ENCODE measurements around the gene CSGALNACT2.
A peak's percentile ranks its signal among the peaks of the same experiment; 100 is the strongest.

The CSGALNACT2 gene

DNA sequence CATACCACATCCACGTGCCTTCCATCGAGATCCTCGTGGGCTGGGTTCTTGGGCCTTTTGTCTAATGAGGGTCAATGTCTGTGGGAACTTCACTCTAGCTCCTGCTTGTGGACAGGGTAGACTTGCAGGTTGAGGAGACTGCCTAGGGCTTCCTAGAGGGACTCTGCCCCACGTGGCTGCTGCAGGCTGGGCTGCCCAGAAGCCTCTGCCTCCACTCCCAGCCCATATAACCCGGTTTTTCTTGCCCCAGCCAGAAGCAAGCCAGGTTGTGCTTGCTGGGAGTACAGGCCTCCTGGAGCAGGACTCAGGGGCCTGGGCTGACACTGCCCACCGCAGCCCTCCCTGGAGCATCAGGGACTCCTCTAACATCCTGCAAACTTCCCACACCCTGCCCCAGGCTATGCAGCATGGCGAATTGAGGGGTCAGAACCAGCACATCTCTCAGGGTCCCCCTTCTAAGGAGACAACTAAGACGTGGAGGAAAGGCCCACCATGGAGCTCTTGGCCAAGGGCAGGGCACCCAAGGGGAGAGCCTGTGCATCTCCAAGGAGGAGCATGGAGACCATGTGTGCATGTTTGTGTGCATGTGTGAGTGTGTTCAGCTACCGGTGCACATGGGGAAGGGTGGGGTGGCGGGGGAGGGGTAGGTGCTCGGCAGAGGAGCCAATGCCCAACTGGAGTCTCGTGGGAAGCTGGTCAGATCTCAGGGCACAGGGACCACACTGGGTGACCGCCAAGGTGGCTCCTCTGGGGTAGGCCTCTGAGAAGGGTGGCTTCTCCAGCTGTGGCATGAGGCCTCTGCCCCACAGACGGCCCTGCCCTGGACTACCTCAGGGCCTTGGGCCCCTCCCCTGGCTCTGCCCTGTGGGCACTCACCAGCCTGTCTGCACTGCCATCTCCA is 66.0 kb downstream of the CSGALNACT2 start:
- DNase-seq, result no peak

DNA sequence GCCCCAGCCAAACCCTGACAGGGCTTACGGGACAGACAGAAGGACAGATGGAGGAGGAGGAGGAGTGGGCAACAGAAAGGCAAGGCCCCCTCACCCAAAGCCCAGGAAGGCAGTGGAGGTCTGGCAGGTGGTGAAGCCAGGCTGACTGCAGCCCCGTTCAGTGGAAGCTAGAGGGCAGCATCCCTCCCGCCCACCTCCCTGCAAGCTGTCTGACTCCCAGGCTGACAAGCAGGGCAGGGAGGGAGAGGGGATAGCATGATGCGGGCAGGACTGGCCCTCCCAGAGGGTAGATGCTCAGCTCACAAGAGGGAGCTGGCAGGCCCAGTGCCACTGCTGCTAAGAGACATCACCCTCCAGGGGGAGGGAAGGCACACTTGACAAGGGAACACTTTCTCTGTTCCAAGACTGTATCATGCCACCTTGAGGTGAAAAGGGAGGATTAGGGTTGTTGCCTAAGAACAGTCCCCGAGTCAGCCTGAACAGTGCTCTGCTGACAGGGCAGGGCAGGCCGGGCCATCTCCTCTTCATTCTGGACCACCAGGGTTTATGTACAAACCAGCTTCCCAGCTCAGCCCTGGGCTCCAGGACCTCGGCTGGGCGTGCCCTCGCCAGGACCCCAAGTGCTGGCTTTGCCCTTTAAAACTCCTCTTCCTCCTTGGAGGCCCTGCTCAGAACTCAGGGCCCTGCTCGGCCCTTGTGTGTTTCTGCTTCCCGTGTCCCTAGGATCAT is 66.9 kb downstream of the CSGALNACT2 start:
- DNase-seq, result peak; percentile 11

DNA sequence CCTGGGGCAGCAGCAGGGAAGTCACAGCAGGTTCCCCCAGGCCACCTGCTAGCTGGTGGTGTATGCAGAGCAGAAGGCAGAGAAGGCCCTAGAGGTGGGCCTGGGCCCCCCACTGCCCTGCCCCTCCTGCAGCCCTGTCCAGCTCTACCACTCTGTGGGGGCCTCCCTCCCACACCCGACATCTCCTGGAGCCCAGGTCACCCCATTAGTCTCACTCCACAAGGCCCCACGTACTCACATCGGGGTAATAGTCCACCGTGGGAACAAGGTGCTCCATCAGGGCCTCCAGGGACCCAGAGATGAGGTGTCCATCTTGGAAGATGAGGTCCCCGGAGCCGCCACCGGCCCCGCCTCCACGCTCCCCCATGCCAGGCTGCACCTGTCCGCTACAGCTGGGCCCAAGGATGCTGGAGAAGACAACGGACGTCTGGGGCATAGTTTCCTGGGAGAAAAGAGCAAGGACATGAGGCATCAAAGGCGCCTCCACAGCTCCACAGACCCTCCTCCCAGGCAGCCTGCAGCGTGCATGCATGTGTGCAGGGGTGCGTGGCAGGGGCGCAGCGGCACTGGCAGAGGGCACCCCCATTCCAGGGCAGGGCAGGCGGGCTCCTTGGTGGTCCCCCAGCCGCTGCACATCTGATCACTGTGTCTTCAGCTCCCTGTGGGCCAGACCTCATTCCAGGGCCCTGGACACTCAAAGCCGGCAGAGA is 67.6 kb downstream of the CSGALNACT2 start:
- DNase-seq, result no peak

DNA sequence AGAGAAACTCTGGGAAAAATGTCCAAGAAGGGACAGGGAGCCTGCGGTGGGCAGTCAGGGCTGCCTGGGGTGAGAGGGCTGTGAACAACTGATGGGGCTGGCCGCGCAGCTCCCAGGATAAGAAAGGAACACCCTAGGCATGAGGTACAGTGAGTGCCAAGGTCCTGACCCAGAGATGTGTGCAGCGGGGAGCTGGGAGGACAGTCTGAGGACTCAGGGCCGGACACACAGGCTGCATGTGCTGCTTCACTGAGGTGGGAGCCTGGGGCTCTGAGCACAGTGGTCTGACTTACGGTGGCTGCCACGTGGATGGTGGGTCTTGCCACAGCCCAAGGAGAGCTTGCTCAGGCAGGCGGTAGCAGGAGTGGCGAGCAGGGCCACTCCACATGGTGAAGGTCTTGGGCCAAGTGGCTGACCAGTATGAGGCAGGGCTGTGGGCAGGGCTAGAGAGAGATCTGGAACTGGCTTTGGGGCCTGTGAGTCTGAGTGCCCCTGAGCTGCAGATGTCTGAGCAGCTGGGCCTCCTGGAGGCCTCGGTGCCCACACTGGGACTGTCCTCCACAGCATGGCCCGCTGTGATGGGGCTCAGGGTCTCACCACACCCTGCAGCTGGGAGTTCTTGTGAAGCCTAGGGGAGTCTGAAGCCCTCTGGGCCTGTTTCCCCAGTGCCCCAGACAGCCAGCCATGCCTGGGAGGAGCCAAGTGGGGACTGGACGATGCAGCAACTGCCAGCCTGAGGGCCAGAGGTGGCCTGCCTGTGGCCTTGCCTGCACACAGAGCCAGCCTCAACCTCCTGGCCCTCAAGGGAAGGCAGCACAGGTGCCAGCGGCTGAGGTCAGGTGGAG is 68.4 kb downstream of the CSGALNACT2 start:
- no peak for DNase-seq

DNA sequence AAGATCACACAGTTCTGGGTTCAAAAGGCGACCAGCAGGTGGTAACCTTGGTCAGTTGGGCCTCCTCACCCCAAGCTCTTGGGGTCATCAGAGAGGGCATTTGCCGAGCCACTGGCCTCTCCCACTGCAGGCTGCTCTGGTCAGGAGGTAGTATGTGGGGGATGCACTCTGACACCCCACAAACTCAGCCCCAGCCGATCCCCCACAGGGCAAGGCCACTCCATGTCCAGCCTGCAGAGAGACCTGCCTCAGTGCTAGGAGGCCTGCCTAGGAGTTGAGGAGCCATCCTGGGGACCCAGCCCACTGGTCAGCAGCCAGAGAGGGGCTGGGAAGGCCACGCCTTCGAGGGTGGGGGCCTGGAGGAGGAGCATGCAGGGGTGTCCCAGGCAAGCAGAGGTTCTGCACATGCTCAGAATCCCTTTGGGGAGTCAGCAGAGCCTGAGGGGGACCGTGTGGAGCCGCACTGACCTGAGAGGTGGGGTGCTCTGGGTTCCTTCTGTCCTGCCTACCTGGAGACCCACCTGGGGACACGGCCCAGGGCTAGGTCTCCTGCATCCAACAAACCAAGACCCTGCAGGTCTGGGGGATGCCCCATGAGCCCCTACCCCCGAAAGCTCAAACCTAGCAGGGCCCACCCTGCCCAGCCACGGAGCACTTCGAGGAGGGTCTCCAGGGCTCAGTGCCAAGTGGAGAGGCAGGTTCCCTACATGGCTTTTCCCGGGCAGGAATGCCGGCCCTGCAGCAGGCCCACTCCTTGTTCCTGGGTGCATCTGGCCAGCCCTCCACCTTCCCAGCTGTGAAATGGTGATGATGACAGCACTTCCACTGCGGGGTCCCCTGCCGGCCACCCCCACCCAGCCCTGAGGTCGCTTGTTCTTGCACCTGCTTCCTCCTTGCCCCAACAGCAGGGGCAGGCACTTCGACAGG is 70.2 kb downstream of the CSGALNACT2 start:
- DNase-seq, result no peak

DNA sequence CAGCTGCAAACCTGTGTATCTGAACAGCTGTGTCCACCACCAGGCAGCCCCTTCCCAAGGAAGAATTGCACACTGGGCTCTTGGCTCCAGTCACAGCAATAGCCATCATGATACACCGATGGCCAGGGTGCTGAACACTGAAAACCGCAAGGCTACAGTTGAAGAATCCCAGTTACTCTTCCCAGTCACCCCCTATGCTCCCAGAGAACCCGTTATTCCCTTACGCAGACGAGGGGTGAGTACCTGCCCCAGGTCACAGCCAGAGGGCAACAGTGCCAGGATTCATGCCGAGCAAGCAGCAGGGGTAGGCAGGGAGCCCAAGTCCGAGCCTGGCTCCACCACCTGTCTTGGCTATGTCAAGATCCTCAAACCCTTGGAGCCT is 70.8 kb downstream of the CSGALNACT2 start:
- DNase-seq, result no peak

DNA sequence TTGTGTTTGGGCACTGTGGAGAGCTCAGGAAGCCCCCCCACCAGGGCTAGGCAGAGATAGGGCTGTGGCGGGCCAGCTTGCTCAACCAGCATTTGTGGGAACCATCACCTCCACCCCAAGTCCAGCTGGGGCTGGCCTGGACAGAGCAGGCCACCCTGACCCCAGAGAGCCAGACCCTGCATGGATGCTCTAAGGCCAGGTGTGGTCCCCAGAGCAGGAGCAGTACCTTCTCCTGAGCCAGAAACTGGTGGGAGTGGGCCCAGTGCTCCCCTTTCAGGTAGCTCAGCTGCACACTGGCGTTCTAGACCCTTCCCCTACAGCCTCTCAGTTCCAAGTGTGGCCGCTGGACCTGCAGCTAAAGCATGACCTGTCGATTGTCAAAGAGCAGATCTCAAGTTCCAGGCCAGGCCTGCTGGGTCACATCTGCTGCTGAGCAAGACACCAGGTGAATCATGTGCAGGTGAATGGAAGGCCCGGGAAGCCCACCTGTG is 71.5 kb downstream of the CSGALNACT2 start:
- DNase-seq, result no peak

DNA sequence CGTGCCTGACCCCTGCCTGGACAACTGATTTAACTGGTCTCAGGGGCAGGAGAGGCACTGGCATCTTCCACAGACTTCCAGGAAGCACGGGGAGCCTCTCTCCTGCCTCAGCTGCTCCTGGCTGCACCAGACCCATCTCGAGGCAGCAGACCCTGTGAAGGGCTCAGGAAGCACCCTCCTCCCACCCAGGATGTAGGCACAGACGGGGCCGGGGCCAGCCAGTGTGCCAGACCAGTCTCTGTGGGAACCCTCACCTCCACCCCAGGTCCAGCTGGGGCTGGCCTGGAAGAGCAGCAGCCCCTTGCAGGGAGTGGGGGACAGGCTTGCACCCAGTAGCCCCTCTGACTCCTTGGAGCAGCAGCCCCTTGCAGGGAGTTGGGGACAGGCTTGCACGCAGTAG is 72.3 kb downstream of the CSGALNACT2 start:
- no peak for DNase-seq

DNA sequence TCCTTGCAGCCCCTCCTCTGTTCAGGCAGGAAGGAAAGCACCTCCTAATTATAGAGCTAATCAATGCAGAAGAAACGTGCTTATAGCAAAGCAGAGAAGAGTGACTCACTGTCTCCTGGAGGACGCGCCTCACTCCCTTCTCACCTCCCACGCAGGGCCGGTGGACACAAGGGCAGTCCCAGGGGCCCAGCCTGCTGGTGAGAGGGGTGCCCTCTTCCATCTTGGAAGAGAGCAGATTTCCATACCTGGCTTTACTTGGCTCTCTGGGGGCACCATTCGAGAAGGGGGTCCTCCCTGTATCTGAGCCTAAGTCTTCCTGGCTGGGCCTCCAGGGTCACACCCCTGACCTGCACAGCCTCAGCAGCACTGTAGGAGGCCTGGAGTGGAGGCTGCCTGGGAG is 72.8 kb downstream of the CSGALNACT2 start:
- no peak for DNase-seq

DNA sequence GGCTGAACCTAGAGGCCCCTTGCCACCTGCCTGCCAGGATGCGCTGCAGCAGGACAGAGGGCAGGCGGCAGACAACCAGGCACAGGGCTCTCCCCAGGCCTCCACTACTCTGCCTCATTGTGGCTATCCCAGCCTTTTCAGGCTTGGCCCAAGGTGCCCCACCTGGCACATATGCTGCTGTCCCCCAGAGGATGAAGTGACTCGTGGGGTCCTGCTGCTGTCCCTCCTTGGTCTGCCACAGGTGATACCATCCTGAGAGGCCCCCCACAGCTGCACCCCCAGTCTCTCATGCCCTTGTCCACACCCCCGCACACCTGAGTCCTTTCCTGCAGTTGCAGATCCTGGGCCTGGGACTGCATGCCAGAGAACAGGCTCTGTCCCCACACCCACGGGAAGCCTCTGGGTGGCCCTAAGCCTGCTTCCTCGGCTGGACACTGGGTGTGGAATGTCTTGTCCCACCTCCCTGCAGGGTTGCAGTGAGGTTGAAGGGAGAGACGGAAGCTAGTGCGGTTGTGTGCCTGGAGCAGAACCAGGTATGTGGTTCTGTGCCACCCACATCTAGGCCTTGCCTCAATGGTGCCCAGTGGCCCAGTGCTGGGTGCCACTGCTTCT is 73.3 kb downstream of the CSGALNACT2 start:
- no peak for DNase-seq

DNA sequence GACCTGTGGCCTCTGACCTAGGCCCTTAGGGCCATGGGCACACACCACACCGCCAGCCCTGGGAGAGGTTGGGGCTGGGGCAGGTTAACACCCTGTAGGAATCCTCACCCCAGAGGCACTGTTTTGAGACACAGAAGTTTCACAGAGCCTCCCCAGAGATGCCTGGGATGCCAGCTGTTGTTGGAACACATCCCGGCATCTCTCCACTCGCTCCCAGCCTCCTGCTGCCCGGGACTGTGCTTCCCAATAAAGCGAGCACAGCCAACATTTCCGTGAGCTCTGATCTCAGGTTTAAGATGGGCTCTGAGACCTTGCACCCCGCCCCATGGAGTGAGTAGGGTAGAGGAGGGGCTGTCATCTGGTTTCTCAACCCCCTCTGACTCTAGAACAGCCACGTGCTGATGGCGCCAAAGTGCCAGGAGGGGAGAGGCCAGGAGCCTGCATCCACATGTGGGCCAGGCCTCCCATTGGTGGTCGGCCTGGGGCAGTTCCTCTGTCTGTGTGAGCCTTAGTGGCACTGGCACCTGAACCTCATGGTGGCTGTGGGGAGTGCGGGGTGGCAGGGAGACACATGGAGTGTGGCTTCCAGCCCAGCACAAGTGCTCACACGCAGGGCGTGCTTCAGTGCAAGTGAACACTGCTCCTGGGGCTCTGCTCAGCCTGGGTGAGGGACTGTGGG is 73.9 kb downstream of the CSGALNACT2 start:
- DNase-seq, result peak; percentile 79

DNA sequence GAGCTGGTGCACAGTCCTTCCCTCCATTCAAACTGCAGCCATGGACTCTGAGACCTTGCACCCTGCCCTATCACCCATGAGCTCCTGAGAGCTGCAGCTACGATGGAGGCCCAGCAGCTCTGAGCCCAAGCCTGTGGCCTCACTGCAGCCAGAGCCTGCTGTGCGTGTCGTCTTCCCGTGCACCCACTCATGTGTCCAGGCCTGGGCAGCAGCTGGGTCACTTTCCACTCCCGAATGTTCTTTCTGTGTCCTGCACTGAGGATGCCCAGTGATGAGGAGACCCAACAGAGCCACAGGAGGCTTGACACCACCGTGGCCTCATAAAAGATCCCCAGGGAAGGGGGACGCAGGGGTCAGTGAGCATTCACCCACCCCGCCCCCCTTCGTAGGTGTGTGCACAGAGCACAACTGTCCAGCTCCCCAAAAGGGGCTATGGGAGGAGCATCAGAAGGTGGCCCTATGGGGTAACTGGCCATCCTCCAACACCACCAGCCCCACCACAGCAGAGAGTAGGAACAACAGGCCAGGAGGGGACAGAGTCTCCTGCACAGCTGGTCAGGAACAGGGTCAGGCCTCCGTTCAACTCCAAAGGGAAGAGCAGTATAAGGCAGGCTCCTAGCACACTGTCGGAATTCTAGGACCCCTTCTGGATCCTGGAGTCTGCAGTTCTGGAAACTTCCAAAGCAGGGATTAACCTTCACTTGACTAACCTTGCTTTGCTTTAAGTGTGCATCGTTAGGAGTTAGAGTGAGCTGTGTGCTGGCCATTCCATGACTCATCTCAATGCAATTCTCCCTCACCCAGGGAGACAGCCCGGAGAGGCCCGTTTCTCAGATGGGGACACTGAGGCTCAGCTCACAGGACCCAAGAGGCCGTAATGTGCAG is 76.1 kb downstream of the CSGALNACT2 start:
- DNase-seq, result no peak

DNA sequence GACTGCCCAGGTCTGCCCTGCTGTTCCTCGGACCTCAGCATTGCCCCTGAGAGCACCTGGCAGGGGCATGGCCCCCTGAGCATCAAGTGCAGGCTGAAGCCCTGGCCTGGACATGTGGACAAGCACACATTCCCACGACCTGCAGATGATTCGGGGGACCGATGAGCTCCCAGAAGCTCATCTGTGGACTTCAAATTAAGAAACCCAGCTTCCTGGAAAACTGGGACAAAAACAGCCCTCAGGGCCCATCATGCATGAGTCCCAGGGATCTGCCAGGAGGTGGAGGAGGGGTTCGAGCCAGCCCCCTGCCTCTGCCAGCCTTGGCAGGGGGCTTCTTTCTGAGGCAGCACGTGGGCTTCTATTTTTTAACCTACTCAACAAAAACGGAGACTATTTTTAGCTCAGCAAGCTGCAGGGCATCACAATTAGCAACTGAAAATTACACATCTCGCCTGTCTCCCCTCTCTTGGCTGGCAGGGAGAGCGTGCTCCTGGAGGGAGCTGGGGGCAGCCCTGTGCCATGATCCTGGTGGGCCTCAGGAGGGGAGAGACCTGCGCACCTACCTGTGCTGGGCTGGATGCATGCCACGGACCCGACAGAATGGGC is 76.8 kb downstream of the CSGALNACT2 start:
- no peak for DNase-seq

DNA sequence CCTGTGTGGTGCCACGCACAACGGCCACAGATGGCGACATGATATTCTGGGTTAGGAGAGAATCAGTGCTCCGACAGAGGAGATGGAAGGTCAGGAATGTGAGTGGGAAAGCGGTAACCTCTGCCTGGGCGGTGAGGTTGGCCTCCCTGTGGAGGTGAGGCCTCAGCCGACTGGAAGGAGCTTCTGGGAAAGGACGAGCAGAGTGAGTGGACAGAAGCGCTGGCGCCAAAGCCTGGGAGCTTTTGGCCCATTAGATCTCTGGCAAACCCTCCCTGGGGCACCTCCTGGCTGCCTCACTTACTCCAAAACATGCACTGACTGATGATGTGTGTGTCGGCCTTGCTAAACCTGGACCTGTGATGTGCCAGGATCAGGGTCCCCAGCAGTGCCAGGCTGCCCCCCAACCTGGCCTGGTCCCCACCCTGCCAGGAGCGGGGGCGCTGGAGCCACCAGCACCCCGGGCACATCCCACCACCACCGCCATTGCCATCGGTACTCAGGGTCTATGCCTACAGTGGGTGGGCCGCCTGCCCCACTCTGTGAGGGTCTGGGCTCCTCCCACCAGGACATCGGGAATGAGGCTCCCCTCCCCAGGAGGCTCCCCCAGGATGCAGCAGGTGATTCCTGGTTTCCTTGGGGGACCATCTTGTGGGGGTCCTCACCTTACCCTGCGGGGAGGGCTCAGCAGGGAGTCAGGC is 77.7 kb downstream of the CSGALNACT2 start:
- DNase-seq, result no peak

DNA sequence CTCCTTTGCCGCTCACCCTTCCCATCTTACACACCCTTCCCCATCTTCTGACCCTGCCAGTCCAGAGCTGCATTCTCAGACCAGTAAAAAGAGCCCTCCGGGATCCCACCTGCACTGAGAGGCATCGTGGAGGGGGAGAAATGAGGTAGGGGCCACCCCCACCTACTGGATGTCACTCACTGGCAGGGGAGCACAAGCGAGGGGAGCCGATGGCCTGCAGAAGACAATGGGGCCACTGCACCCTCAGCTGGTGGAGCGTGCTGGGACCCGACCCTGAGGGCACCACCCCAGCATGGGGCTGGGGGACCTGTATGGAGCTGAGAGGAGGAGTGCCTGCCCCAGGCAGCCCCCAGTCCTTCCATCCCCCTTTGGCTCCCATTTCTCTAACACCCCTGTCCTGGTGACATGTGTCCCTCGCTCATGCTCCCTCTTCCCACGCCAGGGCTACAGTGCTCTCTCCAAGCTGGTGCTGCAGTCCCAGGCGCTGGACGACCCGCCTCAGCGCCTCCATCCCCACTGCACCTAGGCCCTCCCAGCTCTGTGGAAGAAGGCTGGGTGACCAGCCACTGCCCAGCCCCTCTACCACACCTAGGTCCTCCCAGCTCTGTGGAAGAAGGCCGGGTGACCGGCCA is 78.8 kb downstream of the CSGALNACT2 start:
- no peak for DNase-seq

DNA sequence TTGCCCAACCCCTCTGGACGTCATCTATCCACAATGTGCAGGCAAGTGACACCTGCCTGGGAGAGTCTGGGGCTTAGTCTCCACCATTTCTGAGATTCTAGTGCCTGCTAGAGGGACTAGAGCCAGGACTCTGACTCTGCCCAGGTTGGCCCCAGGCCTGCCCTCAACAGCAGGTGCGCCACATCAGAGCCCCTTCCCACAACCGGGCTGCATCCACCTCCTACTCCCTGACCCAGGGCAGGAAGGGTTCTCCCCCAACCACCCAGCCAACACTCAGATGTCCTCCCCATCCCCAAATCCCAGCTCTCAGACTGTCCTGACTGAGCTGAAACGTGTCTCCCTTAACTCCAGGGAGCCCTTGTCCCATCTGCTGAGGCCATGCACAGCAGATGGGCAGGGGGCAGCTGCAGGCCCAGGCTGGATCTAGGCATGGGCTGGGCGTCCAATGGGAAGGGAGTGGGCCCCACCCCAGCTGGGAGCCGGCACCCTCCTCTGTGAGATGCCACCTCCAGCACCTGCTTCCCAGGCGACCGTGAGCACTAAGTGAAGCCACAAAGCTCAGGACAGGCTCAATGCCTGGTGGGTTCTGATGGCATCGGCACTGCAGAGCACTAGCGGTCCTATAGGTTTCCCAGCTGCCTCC is 79.4 kb downstream of the CSGALNACT2 start:
- DNase-seq, result peak; percentile 53

Data from NCI-H2171 treated with DMSO at 0.1 percent for 48 hours (cell line).